Neuronal stem cell (in vitro differentiated cells): ENCODE results near the gene SPECC1L.
"Not testable (repeated sequence)": the region's sequence is repeated elsewhere in the genome, so short reads cannot be mapped to it uniquely, and the experiment has no call there.

Source experiments
- DNase-seq: peaks from one replicate; pipeline ENCODE4 v3.0.0-alpha.2; 2013; ENCODE audit warnings: low spot score
- H2AFZ ChIP-seq: one replicate; pipeline ENCODE4 v1.6.1; 2013; ENCODE audit warnings: mild to moderate bottlenecking, low read length, inconsistent platforms
- H2AK5ac ChIP-seq: 2 replicates; pipeline ENCODE4 v1.6.1; 2013; ENCODE audit warnings: low read depth, mild to moderate bottlenecking, inconsistent platforms, low read length, moderate library complexity, mixed read lengths
- H2BK120ac ChIP-seq: 2 replicates; pipeline ENCODE4 v1.6.1; 2013; ENCODE audit warnings: low read depth, mild to moderate bottlenecking, inconsistent platforms, low read length, moderate library complexity, mixed read lengths
- H2BK12ac ChIP-seq: one replicate; pipeline ENCODE4 v1.6.1; 2013; ENCODE audit warnings: low read length, inconsistent platforms
- H2BK15ac ChIP-seq: 2 replicates; pipeline ENCODE4 v1.6.1; 2013; ENCODE audit warnings: mild to moderate bottlenecking, low read length, inconsistent platforms, mixed read lengths
- H2BK5ac ChIP-seq: one replicate; pipeline ENCODE4 v1.6.1; 2013; ENCODE audit warnings: inconsistent platforms, mild to moderate bottlenecking, low read length, moderate library complexity
- H3K14ac ChIP-seq: one replicate; pipeline ENCODE4 v1.6.1; 2013; ENCODE audit warnings: low read length, inconsistent platforms
- H3K18ac ChIP-seq: 2 replicates; pipeline ENCODE4 v1.6.1; 2013; ENCODE audit warnings: low read length, inconsistent platforms
- H3K23ac ChIP-seq: 2 replicates; pipeline ENCODE4 v1.6.1; 2013; ENCODE audit warnings: low read depth, mild to moderate bottlenecking, mixed read lengths, low read length, inconsistent platforms; ENCODE audit not compliant: poor library complexity
- H3K27ac ChIP-seq: replicated peaks from 3 replicates; pipeline ENCODE4 v1.5.1; 2013; ENCODE audit warnings: low read length, inconsistent platforms
- H3K27me3 ChIP-seq, 3 experiments: 2 replicates each; pipeline ENCODE4 v1.6.1; 2013; ENCODE audit warnings: low read length in 3 of 3, mild to moderate bottlenecking in 2 of 3, inconsistent platforms in 1 of 3, low read depth in 1 of 3, mixed read lengths in 1 of 3, moderate library complexity in 1 of 3; ENCODE audit not compliant: control insufficient read depth in 3 of 3, insufficient read depth in 3 of 3
- H3K36me3 ChIP-seq, 2 donors: replicated peaks in 1 of 2; 2 replicates each; pipeline ENCODE4 v1.6.1; 2013; ENCODE audit warnings: low read length in 2 of 2; ENCODE audit not compliant: control insufficient read depth in 2 of 2, insufficient read depth in 2 of 2
- H3K4ac ChIP-seq: 2 replicates; pipeline ENCODE4 v1.6.1; 2013; ENCODE audit warnings: inconsistent platforms, mild to moderate bottlenecking, low read length, moderate library complexity
- H3K4me1 ChIP-seq, 2 donors: 1 replicate in 1 of 2; 2 replicates in 1 of 2; pipeline ENCODE4 v1.6.1; 2013; ENCODE audit warnings: low read length in 2 of 2, low read depth in 1 of 2; ENCODE audit not compliant: control insufficient read depth in 2 of 2, insufficient read depth in 1 of 2
- H3K4me2 ChIP-seq: one replicate; pipeline ENCODE4 v1.6.1; 2013; ENCODE audit warnings: mild to moderate bottlenecking, low read length, inconsistent platforms; ENCODE audit not compliant: insufficient read depth, poor library complexity, severe bottlenecking
- H3K4me3 ChIP-seq, 2 donors: 2 replicates each; pipeline ENCODE4 v1.5.1; 2013; ENCODE audit warnings: low read length in 2 of 2, mild to moderate bottlenecking in 2 of 2, inconsistent platforms in 1 of 2, moderate library complexity in 1 of 2
- H3K79me1 ChIP-seq: one replicate; pipeline ENCODE4 v1.6.1; 2013; ENCODE audit warnings: low read depth, mild to moderate bottlenecking, inconsistent platforms, low read length, moderate library complexity
- H3K9ac ChIP-seq: one replicate; pipeline ENCODE4 v1.6.1; 2013; ENCODE audit warnings: mild to moderate bottlenecking, low read depth, low read length, inconsistent platforms; ENCODE audit not compliant: poor library complexity
- H3K9me3 ChIP-seq, 2 donors: replicated peaks in 1 of 2; 2 replicates each; pipeline versions ENCODE3 to v1.6.1; 2013; ENCODE audit warnings: low read length in 2 of 2, mild to moderate bottlenecking in 2 of 2, inconsistent platforms in 1 of 2, low read depth in 1 of 2, mixed read lengths in 1 of 2, moderate library complexity in 1 of 2; ENCODE audit not compliant: control insufficient read depth in 2 of 2, insufficient read depth in 1 of 2
- H4K8ac ChIP-seq: one replicate; pipeline ENCODE4 v1.6.1; 2013; ENCODE audit warnings: low read depth, mild to moderate bottlenecking, inconsistent platforms, low read length, moderate library complexity
- H4K91ac ChIP-seq: one replicate; pipeline ENCODE4 v1.6.1; 2013; ENCODE audit warnings: low read length, low read depth, mild to moderate bottlenecking, inconsistent platforms; ENCODE audit not compliant: poor library complexity
- WGBS, 2 donors: extraction: QIAGEN DNeasy Blood & Tissue Kit; methylation state at CpG; one replicate each; pipeline ENCODE4 v1.1.7; 2013; ENCODE audit warnings: missing lambda C conversion rate in 2 of 2, mixed read lengths in 1 of 2; ENCODE audit not compliant: insufficient read length in 2 of 2, insufficient replicate concordance in 1 of 2; ENCODE audit errors: extremely low coverage in 2 of 2; 5-methylcytosine and 5-hydroxymethylcytosine counted together

Gene SPECC1L

DNA sequence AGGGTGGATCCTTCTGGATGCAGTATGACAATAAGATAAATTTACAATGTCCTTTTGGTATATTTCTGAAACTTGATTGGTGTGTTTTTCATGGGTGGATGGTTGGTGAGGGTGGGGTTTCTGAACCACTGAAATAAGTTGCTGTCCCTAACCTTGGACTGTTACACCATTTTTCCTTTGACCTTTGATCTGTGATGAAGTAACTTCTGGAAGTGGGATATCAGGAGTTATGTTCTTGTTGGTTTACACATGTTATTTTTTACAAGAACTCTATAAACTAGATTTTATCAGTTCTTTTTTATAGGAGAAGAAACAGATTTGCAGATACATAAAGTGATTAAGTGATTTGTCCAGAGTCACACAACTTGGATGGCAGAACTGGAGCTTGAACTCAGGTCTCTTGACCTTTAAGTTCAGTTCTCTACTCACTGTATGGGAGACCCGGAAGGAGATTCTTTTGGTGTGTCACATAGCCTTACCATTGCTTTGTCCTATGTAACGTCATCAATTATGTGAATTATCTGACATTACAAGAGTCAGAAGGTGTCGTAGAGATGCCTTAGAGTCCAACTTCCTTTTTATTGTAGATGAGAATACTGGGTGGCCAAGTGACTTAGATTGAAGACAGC, 21.7 kb downstream of the SPECC1L start:
- H4K8ac ChIP-seq, H3K36me3 ChIP-seq, H2AK5ac ChIP-seq, H3K14ac ChIP-seq, H3K79me1 ChIP-seq, H4K91ac ChIP-seq, H2BK15ac ChIP-seq, H2BK120ac ChIP-seq, H3K27ac ChIP-seq, H3K27me3 ChIP-seq, H3K18ac ChIP-seq, H2BK12ac ChIP-seq, H3K4ac ChIP-seq, H3K23ac ChIP-seq, H2BK5ac ChIP-seq, H3K4me3 ChIP-seq, H3K4me2 ChIP-seq, H2AFZ ChIP-seq, DNase-seq, H3K9me3 ChIP-seq, H3K9ac ChIP-seq: not testable (repeated sequence)
- no CpG with 5 or more reads among the region's 3 CpGs for WGBS, 2 donors
- H3K4me1 ChIP-seq = peaks cover 8 to 14% of the 10 kb centered on the region in 2 donors

DNA sequence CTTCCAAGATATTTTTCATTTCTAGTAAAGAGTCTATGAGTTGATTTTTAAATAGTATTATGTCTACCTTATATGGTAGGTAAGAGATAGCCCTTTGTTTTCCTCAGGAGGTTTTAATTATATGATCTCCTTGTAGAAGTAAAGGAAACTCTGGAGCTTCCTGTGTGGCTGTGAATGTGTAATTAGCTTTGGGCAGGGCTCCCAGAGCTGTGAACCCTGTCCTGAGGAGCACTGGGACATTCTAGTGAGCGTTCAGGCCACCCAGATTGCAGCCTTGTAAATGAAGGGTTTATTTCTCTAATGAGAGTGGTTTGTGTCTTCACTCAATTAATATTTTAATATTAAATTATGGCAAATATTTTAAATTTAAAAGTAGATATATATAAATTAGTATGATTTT, 24.3 kb downstream of the SPECC1L start:
- not testable (repeated sequence) for H2AK5ac ChIP-seq, H2BK12ac ChIP-seq, H3K27ac ChIP-seq, DNase-seq, H3K4me1 ChIP-seq, H3K9ac ChIP-seq, H3K18ac ChIP-seq, H4K91ac ChIP-seq, H3K9me3 ChIP-seq, H3K4me2 ChIP-seq, H2BK5ac ChIP-seq, H3K27me3 ChIP-seq, H4K8ac ChIP-seq, H2BK15ac ChIP-seq, H2BK120ac ChIP-seq, H3K14ac ChIP-seq, H3K23ac ChIP-seq, H3K4me3 ChIP-seq, H2AFZ ChIP-seq, H3K4ac ChIP-seq, H3K79me1 ChIP-seq
- no CpG with 5 or more reads among the region's 1 CpG for WGBS, 2 donors
- H3K36me3 ChIP-seq = peaks cover 0 to 16% of the 10 kb centered on the region in 2 donors

DNA sequence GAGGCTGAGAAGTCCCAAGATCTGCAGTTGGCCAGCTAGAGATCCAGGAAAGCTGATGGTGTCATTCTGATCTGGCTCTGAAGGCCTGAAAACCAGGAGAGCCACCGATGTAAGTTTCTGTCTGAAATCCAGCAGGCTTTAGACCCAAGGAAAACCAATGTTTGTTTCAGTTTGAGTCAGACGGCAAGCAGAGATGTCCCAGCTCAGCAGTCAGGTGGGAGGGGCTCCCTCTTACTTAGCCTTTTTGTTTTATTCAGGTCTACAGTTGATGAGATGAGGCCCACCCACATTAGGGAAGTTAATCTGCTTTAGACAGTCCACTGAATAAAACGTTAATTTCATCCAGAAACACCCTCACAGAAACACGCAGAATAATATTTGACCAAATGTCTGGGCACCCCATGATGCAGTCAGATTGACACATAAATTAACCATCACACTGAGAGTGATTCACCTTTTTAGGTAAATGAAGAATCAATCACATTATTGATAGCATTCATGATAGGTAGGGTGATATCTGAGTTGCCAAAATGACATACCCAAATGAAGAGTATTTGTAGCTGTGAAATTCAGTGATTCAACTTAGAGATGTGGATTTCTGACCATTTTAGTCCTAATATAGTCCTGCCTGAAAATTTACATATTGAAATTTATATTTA, 28.0 kb downstream of the SPECC1L start:
- H2BK15ac ChIP-seq, H4K8ac ChIP-seq, H4K91ac ChIP-seq, H3K79me1 ChIP-seq, H2BK120ac ChIP-seq, H2BK5ac ChIP-seq, DNase-seq, H3K9me3 ChIP-seq, H3K27me3 ChIP-seq, H2AK5ac ChIP-seq, H3K9ac ChIP-seq, H2AFZ ChIP-seq, H3K27ac ChIP-seq, H3K4me3 ChIP-seq, H3K4me2 ChIP-seq, H2BK12ac ChIP-seq, H3K18ac ChIP-seq, H3K4me1 ChIP-seq, H3K23ac ChIP-seq, H3K4ac ChIP-seq, H3K14ac ChIP-seq: not testable (repeated sequence)
- H3K36me3 ChIP-seq = peaks cover 11 to 44% of the 10 kb centered on the region in 2 donors
- no CpG with 5 or more reads among the region's 4 CpGs for WGBS, 2 donors

DNA sequence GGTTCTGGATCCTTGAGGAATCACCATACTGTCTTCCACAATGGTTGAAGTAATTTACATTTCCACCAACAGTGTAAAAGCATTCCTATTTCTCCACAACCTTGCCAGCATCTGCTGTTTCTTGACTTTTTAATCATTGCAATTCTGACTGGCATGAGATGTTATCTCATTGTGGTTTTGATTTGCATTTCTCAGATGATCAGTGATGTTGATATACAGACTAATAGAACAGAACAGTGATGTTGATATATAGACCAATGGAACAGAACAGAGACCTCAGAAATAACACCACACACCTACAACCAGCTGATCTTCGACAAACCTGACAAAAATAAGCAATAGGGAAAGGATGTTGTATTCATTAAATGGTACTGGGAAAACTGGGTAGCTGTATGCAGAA, 29.9 kb downstream of the SPECC1L start:
- H2BK120ac ChIP-seq, H3K14ac ChIP-seq, H3K9me3 ChIP-seq, H2BK15ac ChIP-seq, H4K8ac ChIP-seq, DNase-seq, H3K18ac ChIP-seq, H2BK12ac ChIP-seq, H2AFZ ChIP-seq, H4K91ac ChIP-seq, H3K23ac ChIP-seq, H3K4ac ChIP-seq, H3K27ac ChIP-seq, H3K79me1 ChIP-seq, H3K4me3 ChIP-seq, H3K4me2 ChIP-seq, H2AK5ac ChIP-seq, H3K4me1 ChIP-seq, H2BK5ac ChIP-seq, H3K27me3 ChIP-seq, H3K9ac ChIP-seq: not testable (repeated sequence)
- WGBS, 2 donors = no CpG with 5 or more reads among the region's 1 CpG
- peaks cover 20 to 62% of the 10 kb centered on the region in 2 donors for H3K36me3 ChIP-seq
